Mammary epithelial cell (primary cell): Measurements from ENCODE around the gene ELN.

Source experiments
- CTCF ChIP-seq, 2 donors: IDR thresholded peaks in 1 of 2; conservative IDR thresholded peaks in 1 of 2; 2 replicates each; pipeline ENCODE4 v1.5.1; 2011 to 2012; ENCODE audit warnings: inconsistent platforms in 2 of 2, low read length in 2 of 2, mild to moderate bottlenecking in 2 of 2, control low read depth in 1 of 2, low read depth in 1 of 2; ENCODE audit not compliant: insufficient read depth in 1 of 2; ENCODE audit errors: extremely low read depth in 1 of 2
- EZH2 ChIP-seq: IDR thresholded peaks from 2 replicates; pipeline ENCODE4 v1.6.1; 2012; ENCODE audit warnings: low read length, inconsistent platforms, borderline replicate concordance

- TF ChIP-seq CTCF (conservative IDR thresholded peaks at IDR 0.05 in 1 of 2, IDR thresholded peaks at IDR 0.05 in 1 of 2; ENCODE audit: extremely low read depth in 1 of 2, insufficient read depth in 1 of 2, low read depth in 1 of 2, low read length in 2 of 2) (no peak), EZH2 (no peak)
Observed at GRCh38 chr7:74063223-74063641, 35.3 kb downstream of the ELN start.
